HepG2 (cell line): ENCODE data around the gene NT5C. TPM values are rescaled to one million over a fixed set of nuclear protein-coding genes. Genes with fewer than 3 reads are reported as not detected.

Experiments used
- ARNT2 ChIP-seq: sonication (generic); formaldehyde crosslinking; IDR thresholded peaks from 2 replicates; pipeline ENCODE4 v1.8.0; 2022; ENCODE audit warnings: mild to moderate bottlenecking, low read depth, missing genetic modification reagents, moderate library complexity
- CENPX ChIP-seq: sonication (generic); formaldehyde crosslinking; IDR thresholded peaks from 2 replicates; pipeline ENCODE4 v1.9.0; 2021; ENCODE audit warnings: mild to moderate bottlenecking, missing genetic modification reagents, moderate library complexity
- HMG20B ChIP-seq: conservative IDR thresholded peaks from 2 replicates; pipeline ENCODE4 v1.6.1; 2016; ENCODE audit warnings: missing genetic modification reagents, missing compliant biosample characterization
- HMGXB4 ChIP-seq, 2 experiments: sonication (generic) in 1 of 2; formaldehyde crosslinking in 1 of 2; IDR thresholded peaks; 2 replicates each; pipeline versions ENCODE4 v1.4.0 to v1.6.1; 2018 to 2020; ENCODE audit warnings: missing genetic modification reagents in 2 of 2, borderline replicate concordance in 1 of 2, low read depth in 1 of 2, mild to moderate bottlenecking in 1 of 2, missing biosample characterization in 1 of 2
- KDM4B ChIP-seq: sonication (generic); formaldehyde crosslinking; IDR thresholded peaks from 2 replicates; pipeline ENCODE4 v1.4.0; 2020; ENCODE audit warnings: missing genetic modification reagents
- MAZ ChIP-seq, 2 experiments: sonication (generic) in 1 of 2; formaldehyde crosslinking in 1 of 2; IDR thresholded peaks; 2 replicates each; pipeline versions ENCODE4 v1.5.0 to v1.6.1; 2012 to 2020; ENCODE audit warnings: low read depth in 2 of 2, mild to moderate bottlenecking in 2 of 2, borderline replicate concordance in 1 of 2, improper control_type of control experiment in 1 of 2, low read length in 1 of 2, missing genetic modification reagents in 1 of 2, moderate library complexity in 1 of 2
- MBNL3 ChIP-seq: fragments of 250-450 bp; sonication (Bioruptor Pico); conservative IDR thresholded peaks from 2 replicates; pipeline ENCODE4 v1.8.0; 2022; ENCODE audit warnings: mild to moderate bottlenecking, inconsistent platforms
- NR1H2 ChIP-seq: sonication (generic); formaldehyde crosslinking; IDR thresholded peaks from 2 replicates; pipeline ENCODE4 v1.8.1; 2022; ENCODE audit warnings: low read depth, missing genetic modification reagents, borderline replicate concordance
- PREB ChIP-seq: sonication (generic); formaldehyde crosslinking; IDR thresholded peaks from 2 replicates; pipeline ENCODE4 v1.4.0; 2020; ENCODE audit warnings: missing genetic modification reagents
- SPEN ChIP-seq: sonication (generic); formaldehyde crosslinking; IDR thresholded peaks from 2 replicates; pipeline ENCODE4 v1.5.1; 2020; ENCODE audit warnings: low read depth, mild to moderate bottlenecking, missing genetic modification reagents
- ZMAT3 ChIP-seq: sonication (generic); formaldehyde crosslinking; conservative IDR thresholded peaks from 2 replicates; pipeline ENCODE4 v1.7.0; 2021; ENCODE audit warnings: missing genetic modification reagents
- ZNF224 ChIP-seq: sonication (generic); formaldehyde crosslinking; IDR thresholded peaks from 2 replicates; pipeline ENCODE4 v1.5.0; 2020; ENCODE audit warnings: mild to moderate bottlenecking, missing genetic modification reagents
- ZNF264 ChIP-seq: sonication (generic); formaldehyde crosslinking; IDR thresholded peaks from 2 replicates; pipeline ENCODE4 v1.4.0; 2020; ENCODE audit warnings: missing genetic modification reagents
- ZNF280B ChIP-seq: sonication (generic); formaldehyde crosslinking; IDR thresholded peaks from 2 replicates; pipeline ENCODE4 v1.5.0; 2020; ENCODE audit warnings: missing genetic modification reagents, mild to moderate bottlenecking, borderline replicate concordance
- ZNF33B ChIP-seq: sonication (generic); formaldehyde crosslinking; IDR thresholded peaks from 2 replicates; pipeline ENCODE4 v1.5.1; 2020; ENCODE audit warnings: mild to moderate bottlenecking, missing genetic modification reagents
- ZNF382 ChIP-seq: sonication (generic); formaldehyde crosslinking; IDR thresholded peaks from 2 replicates; pipeline ENCODE4 v1.5.0; 2020; ENCODE audit warnings: missing genetic modification reagents, mild to moderate bottlenecking, borderline replicate concordance
- ZNF615 ChIP-seq: sonication (generic); formaldehyde crosslinking; IDR thresholded peaks from 2 replicates; pipeline ENCODE4 v1.5.0; 2020; ENCODE audit warnings: mild to moderate bottlenecking, missing genetic modification reagents, borderline replicate concordance
- ZNF619 ChIP-seq: sonication (generic); formaldehyde crosslinking; IDR thresholded peaks from 2 replicates; pipeline ENCODE4 v1.4.0; 2020; ENCODE audit warnings: mild to moderate bottlenecking, missing genetic modification reagents
- ZNF724P ChIP-seq: sonication (generic); formaldehyde crosslinking; IDR thresholded peaks from 2 replicates; pipeline ENCODE4 v1.8.0; 2022; ENCODE audit warnings: missing genetic modification reagents, borderline replicate concordance
- polyA plus RNA-seq, 8 experiments: library from polyadenylated mRNA; depleted of rRNA in 3 of 8; stranded (reverse) in 7 of 8; unstranded in 1 of 8; fragments of >200 nt; fragmentation: Illumina TruSeq in 4 of 8; extraction: Trizol in 4 of 8; gene quantifications; 2 replicates each; pipeline versions ENCODE4 v1.2.1 to v1.2.3, GENCODE V29; 2011 to 2016; ENCODE audit warnings: low read depth in 4 of 8, missing spikeins in 1 of 8, mixed read lengths in 1 of 8; ENCODE audit not compliant: insufficient read depth in 1 of 8
- total RNA-seq, 5 experiments: library from RNA; depleted of rRNA; stranded (reverse); fragments of >200 nt; fragmentation: Illumina TruSeq; extraction: Trizol; gene quantifications; 2 replicates each; pipeline ENCODE4 v1.2.3, GENCODE V29; 2016; ENCODE audit warnings: low read depth in 1 of 5
- TF ChIP-seq, protein P1 (sequence below): fragments of 450-650 bp; IDR thresholded peaks from 2 replicates; pipeline ENCODE4 v1.6.1; 2017; ENCODE audit warnings: mild to moderate bottlenecking

The NT5C gene
- total and polyA plus RNA-seq, 2 of the 13 experiments (the other 11 are each of a cell fraction or from before 2014, with no cell fraction given), result 42.8 to 48.6 TPM

DNA sequence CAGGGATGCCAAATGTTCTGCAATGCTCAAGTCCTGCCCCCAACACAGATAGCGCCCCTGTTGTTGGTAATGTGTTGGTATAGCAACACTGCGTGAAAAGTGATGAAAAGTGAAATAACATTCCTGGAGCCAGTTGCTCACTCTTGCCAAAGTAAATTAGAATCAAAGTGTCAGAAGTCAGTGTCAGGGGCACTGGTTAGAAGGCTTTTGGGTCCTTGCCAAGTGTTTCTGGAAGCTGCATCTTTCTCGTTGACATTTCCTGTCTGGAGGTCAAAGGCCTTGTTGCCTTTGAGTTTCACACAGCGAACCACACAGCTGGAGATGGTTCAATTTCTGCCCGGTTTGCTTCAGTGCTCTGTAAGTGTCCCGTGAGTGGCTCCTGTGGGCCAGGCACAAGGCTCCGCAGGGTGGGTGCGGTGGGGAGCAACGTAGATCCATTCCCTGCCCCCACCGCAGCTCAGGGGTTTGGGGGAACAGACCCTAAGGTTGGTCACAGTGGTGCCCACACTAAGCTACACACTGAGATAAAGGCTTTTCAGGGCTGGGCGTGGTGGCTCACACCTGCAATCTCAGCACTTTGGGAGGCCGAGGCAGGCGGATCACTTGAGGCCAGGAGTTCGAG is 47.4 kb downstream of the NT5C start (continued):
- TF ChIP-seq ZNF280B (CRISPR knock-in tag), result peak; percentile 52; the same call in 1 of the 2 replicates
- TF ChIP-seq KDM4B, result peak; percentile 31; the same call in 1 of the 2 replicates
- TF ChIP-seq PREB (CRISPR knock-in tag), result no peak
- TF ChIP-seq ZNF33B, result no peak
- TF ChIP-seq ZNF382, result no peak
- no peak for TF ChIP-seq ZNF615
- no peak for TF ChIP-seq MBNL3 (CRISPR knock-in tag)
- no peak for TF ChIP-seq MAZ (IDR thresholded peaks at IDR 0.05; ENCODE audit: borderline replicate concordance, low read depth, low read length)
- TF ChIP-seq MAZ (CRISPR knock-in tag; IDR thresholded peaks at IDR 0.05; ENCODE audit: low read depth), result peak; percentile 23; the same call in 1 of the 2 replicates
- TF ChIP-seq ZMAT3 (CRISPR knock-in tag), result 0 out of 2 replicates have a peak, but pooled peaks have one; percentile 60
- TF ChIP-seq HMGXB4 (CRISPR knock-in tag; IDR thresholded peaks at IDR 0.05; ENCODE audit: borderline replicate concordance in 1 of 2, low read depth in 1 of 2), result peak; percentile 56 to 76; a peak in 3 of 4 replicates
- peak; percentile 67; the same call in 1 of the 2 replicates for TF ChIP-seq ARNT2 (CRISPR knock-in tag)
- TF ChIP-seq ZNF724P (CRISPR knock-in tag), result no peak
- TF ChIP-seq HMG20B (CRISPR knock-in tag), result peak; percentile 77
- peak; percentile 76; the same call in 1 of the 2 replicates for TF ChIP-seq SPEN (CRISPR knock-in tag)
- TF ChIP-seq ZNF224 (CRISPR knock-in tag), result 0 out of 2 replicates have a peak, but pooled peaks have one; percentile 33
- peak; percentile 67; the same call in 1 of the 2 replicates for TF ChIP-seq NR1H2 (CRISPR knock-in tag)
- TF ChIP-seq ZNF264 (CRISPR knock-in tag), result peak; percentile 79; the same call in 1 of the 2 replicates
- TF ChIP-seq ZNF619 (CRISPR knock-in tag), result 0 out of 2 replicates have a peak, but pooled peaks have one; percentile 58
- TF ChIP-seq CENPX (CRISPR knock-in tag), result no peak
- TF ChIP-seq, protein P1, sequence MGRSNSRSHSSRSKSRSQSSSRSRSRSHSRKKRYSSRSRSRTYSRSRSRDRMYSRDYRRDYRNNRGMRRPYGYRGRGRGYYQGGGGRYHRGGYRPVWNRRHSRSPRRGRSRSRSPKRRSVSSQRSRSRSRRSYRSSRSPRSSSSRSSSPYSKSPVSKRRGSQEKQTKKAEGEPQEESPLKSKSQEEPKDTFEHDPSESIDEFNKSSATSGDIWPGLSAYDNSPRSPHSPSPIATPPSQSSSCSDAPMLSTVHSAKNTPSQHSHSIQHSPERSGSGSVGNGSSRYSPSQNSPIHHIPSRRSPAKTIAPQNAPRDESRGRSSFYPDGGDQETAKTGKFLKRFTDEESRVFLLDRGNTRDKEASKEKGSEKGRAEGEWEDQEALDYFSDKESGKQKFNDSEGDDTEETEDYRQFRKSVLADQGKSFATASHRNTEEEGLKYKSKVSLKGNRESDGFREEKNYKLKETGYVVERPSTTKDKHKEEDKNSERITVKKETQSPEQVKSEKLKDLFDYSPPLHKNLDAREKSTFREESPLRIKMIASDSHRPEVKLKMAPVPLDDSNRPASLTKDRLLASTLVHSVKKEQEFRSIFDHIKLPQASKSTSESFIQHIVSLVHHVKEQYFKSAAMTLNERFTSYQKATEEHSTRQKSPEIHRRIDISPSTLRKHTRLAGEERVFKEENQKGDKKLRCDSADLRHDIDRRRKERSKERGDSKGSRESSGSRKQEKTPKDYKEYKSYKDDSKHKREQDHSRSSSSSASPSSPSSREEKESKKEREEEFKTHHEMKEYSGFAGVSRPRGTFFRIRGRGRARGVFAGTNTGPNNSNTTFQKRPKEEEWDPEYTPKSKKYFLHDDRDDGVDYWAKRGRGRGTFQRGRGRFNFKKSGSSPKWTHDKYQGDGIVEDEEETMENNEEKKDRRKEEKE, result no peak
